Measurements from ENCODE around the gene KIT. TPM values are rescaled to one million over a fixed set of nuclear protein-coding genes. Genes with fewer than 3 reads are reported as not detected.
A peak's percentile ranks its signal among the peaks of the same experiment; 100 is the strongest.

The KIT gene
- total RNA-seq, 1 donor from 2014 or later = 1.4 TPM

GRCh38 chr4:54687887-54688841 is 30.4 kb downstream of the KIT start:
- DNase-seq = no peak
- no peak for ATAC-seq
- intact Hi-C loops (cut with micrococcal nuclease) = no loop called here

- intact Hi-C loops (cut with micrococcal nuclease) = no loop called here
- DNase-seq (peak; percentile 30), ATAC-seq (peak; percentile 56)
Observed at GRCh38 chr4:54695337-54695736, 37.6 kb downstream of the KIT start.

- ATAC-seq (peak; percentile 23), DNase-seq (no peak)
- intact Hi-C loops (cut with micrococcal nuclease) = no loop called here
Observed at GRCh38 chr4:54695788-54696187, 38.0 kb downstream of the KIT start.

- intact Hi-C loops (cut with micrococcal nuclease) = no loop called here
- DNase-seq (no peak), ATAC-seq (no peak)
Observed at GRCh38 chr4:54696649-54697048, 38.9 kb downstream of the KIT start.

- intact Hi-C loops (cut with micrococcal nuclease) = no loop called here
- DNase-seq = no peak
- no peak for ATAC-seq
Observed at GRCh38 chr4:54700986-54701385, 43.2 kb downstream of the KIT start.

GRCh38 chr4:54703182-54703581 is 45.4 kb downstream of the KIT start:
- DNase-seq = no peak
- intact Hi-C loops (cut with micrococcal nuclease) = no loop called here
- no peak for ATAC-seq

GRCh38 chr4:54707406-54707805 is 49.6 kb downstream of the KIT start:
- ATAC-seq (no peak), DNase-seq (no peak)
- intact Hi-C loops (cut with micrococcal nuclease) = no loop called here

- DNase-seq (no peak), ATAC-seq (no peak)
- intact Hi-C loops (cut with micrococcal nuclease) = no loop called here
Observed at GRCh38 chr4:54708339-54709279, 50.9 kb downstream of the KIT start.

GRCh38 chr4:54709400-54709799 is 51.6 kb downstream of the KIT start:
- DNase-seq (no peak), ATAC-seq (no peak)
- intact Hi-C loops (cut with micrococcal nuclease) = no loop called here

- ATAC-seq (no peak), DNase-seq (no peak)
- intact Hi-C loops (cut with micrococcal nuclease) = no loop called here
Observed at GRCh38 chr4:54712206-54712605, 54.4 kb downstream of the KIT start.

- ATAC-seq = no peak
- no peak for DNase-seq
- intact Hi-C loops (cut with micrococcal nuclease) = no loop called here
Observed at GRCh38 chr4:54714631-54715030, 56.9 kb downstream of the KIT start.

GRCh38 chr4:54716478-54717065 is 58.8 kb downstream of the KIT start:
- intact Hi-C loops (cut with micrococcal nuclease) = no loop called here
- DNase-seq = no peak
- ATAC-seq = no peak

GRCh38 chr4:54717694-54718093 is 59.9 kb downstream of the KIT start:
- DNase-seq = no peak
- no peak for ATAC-seq
- intact Hi-C loops (cut with micrococcal nuclease) = no loop called here

GRCh38 chr4:54719378-54719777 is 61.6 kb downstream of the KIT start:
- no peak for DNase-seq
- no peak for ATAC-seq
- intact Hi-C loops (cut with micrococcal nuclease) = no loop called here

GRCh38 chr4:54723220-54723619 is 65.5 kb downstream of the KIT start:
- ATAC-seq (no peak), DNase-seq (no peak)
- intact Hi-C loops (cut with micrococcal nuclease) = no loop called here

GRCh38 chr4:54723820-54724219 is 66.1 kb downstream of the KIT start:
- no peak for ATAC-seq
- DNase-seq = no peak
- intact Hi-C loops (cut with micrococcal nuclease) = no loop called here

- ATAC-seq (no peak), DNase-seq (no peak)
- intact Hi-C loops (cut with micrococcal nuclease) = no loop called here
Observed at GRCh38 chr4:54726907-54727306, 69.2 kb downstream of the KIT start.

GRCh38 chr4:54727346-54727745 is 69.6 kb downstream of the KIT start:
- intact Hi-C loops (cut with micrococcal nuclease) = no loop called here
- no peak for DNase-seq
- no peak for ATAC-seq

- no peak for DNase-seq
Observed at GRCh38 chr4:54728368-54728767, 70.6 kb downstream of the KIT start.

GRCh38 chr4:54729256-54729655 is 71.5 kb downstream of the KIT start:
- ATAC-seq (no peak), DNase-seq (no peak)
- intact Hi-C loops (cut with micrococcal nuclease) = no loop called here

More at GRCh38 chr4:54728368-54728767, 70.6 kb downstream of the KIT start:
- intact Hi-C loops (cut with micrococcal nuclease) = no loop called here
- no peak for ATAC-seq
